ENCODE results near the gene RNF175. TPM values are rescaled to one million over a fixed set of nuclear protein-coding genes. Genes with fewer than 3 reads are reported as not detected.

RNF175 gene
- polyA plus RNA-seq, 4 donors = 0.38 to 0.72 TPM; not detected in 2

DNA sequence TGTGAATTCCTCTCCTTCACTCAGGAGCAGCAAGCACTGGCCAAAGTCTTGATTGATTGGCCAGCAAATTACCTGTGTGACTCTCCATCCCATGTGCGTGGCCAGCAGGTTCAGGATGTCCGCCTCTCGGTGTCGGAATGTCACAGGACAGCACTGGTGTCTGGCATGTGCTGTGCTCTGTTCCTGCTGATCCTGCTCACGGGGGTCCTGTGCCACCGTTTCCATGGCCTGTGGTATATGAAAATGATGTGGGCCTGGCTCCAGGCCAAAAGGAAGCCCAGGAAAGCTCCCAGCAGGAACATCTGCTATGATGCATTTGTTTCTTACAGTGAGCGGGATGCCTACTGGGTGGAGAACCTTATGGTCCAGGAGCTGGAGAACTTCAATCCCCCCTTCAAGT, 55.3 kb downstream of the RNF175 start:
- peaks cover 0 to 7% (median 0%) of the 10 kb centered on the region in 3 donors for H3K4me1 ChIP-seq (ENCODE audit: control insufficient read depth in 3 of 3, insufficient read depth in 2 of 3, low read depth in 1 of 3, low read length in 2 of 3)
- H3K4me3 ChIP-seq (ENCODE audit: low read depth in 1 of 3, low read length in 3 of 3) = no peak overlapping the region
- DNase-seq (no peak), FAIRE-seq (no peak)
- H3K36me3 ChIP-seq (ENCODE audit: control insufficient read depth in 3 of 3, insufficient read depth in 2 of 3, low read depth in 1 of 3, low read length in 3 of 3) = peaks cover 0 to 3% (median 0%) of the 10 kb centered on the region in 3 donors
- H3K9me3 ChIP-seq (ENCODE audit: control insufficient read depth in 2 of 2, insufficient read depth in 1 of 2, low read depth in 1 of 2, low read length in 1 of 2) = no peaks in the 10 kb centered on the region
- WGBS, 3 donors = 91 to 96% (median 96%) methylated on average over 7 of the region's 7 CpGs
- peaks cover 0 to 2% (median 0%) of the 10 kb centered on the region in 3 donors for H3K27me3 ChIP-seq (ENCODE audit: control insufficient read depth in 3 of 3, insufficient read depth in 3 of 3, low read length in 3 of 3)
- H3K27ac ChIP-seq (ENCODE audit: low read depth in 1 of 3, low read length in 2 of 3) = no peak overlapping the region

DNA sequence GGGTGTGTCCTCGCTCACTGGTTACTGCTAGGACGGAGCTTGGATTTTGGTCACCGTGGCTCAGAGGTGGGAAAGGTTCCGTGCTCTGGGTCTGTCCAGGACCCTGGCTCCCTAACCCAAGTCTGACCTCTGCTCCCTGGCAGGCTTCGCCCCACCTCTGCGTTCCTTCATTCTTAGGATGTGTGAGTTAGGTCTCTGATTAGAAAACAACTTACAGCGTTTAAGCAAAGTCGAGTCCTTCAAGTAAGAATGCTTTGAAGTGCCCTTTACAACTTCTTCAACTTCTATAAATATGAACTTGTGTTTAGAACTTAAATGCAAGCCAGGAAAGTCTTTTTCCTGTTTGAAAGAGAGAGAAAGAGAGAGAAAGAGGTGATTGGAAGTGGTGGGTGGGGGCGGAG, 74.9 kb downstream of the RNF175 start:
- 4 to 20% (median 16%) methylated on average over 9 of the region's 9 CpGs for WGBS, 3 donors
- Histone ChIP-seq H3K9me3 (ENCODE audit: control insufficient read depth in 2 of 2, insufficient read depth in 1 of 2, low read depth in 1 of 2, low read length in 1 of 2) (peaks cover 0 to 21% of the 10 kb centered on the region in 2 donors), H3K27me3 (ENCODE audit: control insufficient read depth in 3 of 3, insufficient read depth in 3 of 3, low read length in 3 of 3) (peaks cover 0 to 4% (median 0%) of the 10 kb centered on the region in 3 donors), H3K27ac (ENCODE audit: low read depth in 1 of 3, low read length in 2 of 3) (peak overlapping the region in 1 of 3 donors; percentile 70), H3K36me3 (ENCODE audit: control insufficient read depth in 3 of 3, insufficient read depth in 2 of 3, low read depth in 1 of 3, low read length in 3 of 3) (peaks cover 0 to 7% (median 2%) of the 10 kb centered on the region in 3 donors), H3K4me3 (ENCODE audit: low read depth in 1 of 3, low read length in 3 of 3) (peak overlapping the region; percentile 58 to 71 (median 68)), H3K4me1 (ENCODE audit: control insufficient read depth in 3 of 3, insufficient read depth in 2 of 3, low read depth in 1 of 3, low read length in 2 of 3) (peaks cover 0 to 5% (median 0%) of the 10 kb centered on the region in 3 donors)
- no peak for FAIRE-seq
- DNase-seq = no peak

DNA sequence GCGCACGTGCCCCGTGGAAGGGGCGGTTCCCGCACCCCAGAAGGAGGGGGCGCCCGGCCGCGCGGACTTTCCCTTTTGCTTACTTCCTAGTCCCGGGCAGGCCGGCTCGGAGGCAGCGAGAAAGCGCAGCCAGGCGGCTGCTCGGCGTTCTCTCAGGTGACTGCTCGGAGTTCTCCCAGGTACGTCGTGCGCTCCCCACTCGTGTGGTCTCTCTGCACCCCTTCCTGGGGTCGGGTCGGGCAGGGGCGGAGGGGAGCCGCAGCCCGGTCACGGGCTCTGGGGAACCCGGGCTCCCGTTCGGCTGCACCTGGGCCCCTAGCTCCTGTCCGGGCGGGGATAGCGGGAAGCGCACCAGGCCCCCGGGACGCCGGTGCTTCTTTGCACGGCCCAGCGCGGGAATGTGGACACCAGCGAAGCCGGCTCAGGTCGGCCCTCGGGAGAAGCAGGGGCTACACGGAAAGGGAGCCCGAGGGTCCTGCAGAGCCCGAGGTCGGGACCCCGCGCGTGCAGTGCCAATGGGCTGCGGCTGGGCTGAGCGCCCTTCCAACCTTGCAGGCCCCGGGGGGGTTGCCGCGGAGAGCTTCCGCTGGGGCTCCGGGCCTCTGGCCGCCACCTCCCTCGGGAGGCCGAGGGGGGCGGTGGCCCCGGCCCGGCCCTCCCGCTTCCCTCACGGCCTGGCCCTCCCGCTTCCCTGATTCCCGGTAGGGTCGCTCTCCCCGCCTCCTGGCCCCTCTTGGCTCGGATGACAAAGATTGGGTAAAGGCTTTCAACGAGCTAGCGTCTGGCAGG, 75.4 kb downstream of the RNF175 start, which contains the start of gene TLR2:
Gene TLR2 (plus strand): TSS at position 99 of the 789 bp plus-strand sequence. CDS start 18,628 bp downstream, outside the sequence.
- peak within 1 kb of the TSS in 1 of 3 donors; percentile 70 for H3K27ac ChIP-seq (ENCODE audit: low read depth in 1 of 3, low read length in 2 of 3)
- WGBS, 3 donors = 0 to 2% (median 1%) methylated on average over 61 to 75 of the region's 75 CpGs
- peak; percentile 80 to 92 for DNase-seq

DNA sequence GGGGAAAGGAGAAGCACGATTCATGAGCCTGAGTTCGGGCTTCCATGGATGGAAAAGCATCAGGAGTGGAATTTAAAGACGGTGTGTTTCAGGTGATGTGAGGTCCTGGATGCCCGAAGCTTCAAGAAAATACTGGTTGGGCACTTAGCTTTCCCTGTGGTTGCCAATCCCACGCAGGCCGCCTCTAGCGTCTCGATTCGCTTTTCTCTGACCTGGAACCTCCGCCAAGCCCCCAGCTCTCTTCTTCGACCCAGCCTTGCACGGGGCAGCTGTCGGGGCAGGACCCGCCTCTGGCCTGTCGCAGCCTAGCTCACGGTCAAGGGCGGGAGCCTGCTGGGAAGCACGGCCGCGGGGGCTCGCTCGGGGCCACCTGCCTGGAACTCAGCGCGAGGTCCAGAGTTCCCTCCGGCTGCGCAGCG, 76.1 kb downstream of the RNF175 start:
- peak overlapping the region in 2 of 3 donors; percentile 68 to 71 for H3K4me3 ChIP-seq (ENCODE audit: low read depth in 1 of 3, low read length in 3 of 3)
- H3K27ac ChIP-seq (ENCODE audit: low read depth in 1 of 3, low read length in 2 of 3) = peak overlapping the region in 1 of 3 donors; percentile 42
- no peak for FAIRE-seq
- DNase-seq = no peak
- H3K27me3 ChIP-seq (ENCODE audit: control insufficient read depth in 3 of 3, insufficient read depth in 3 of 3, low read length in 3 of 3) = peaks cover 0 to 9% (median 2%) of the 10 kb centered on the region in 3 donors
- peaks cover 0 to 7% (median 0%) of the 10 kb centered on the region in 3 donors for H3K36me3 ChIP-seq (ENCODE audit: control insufficient read depth in 3 of 3, insufficient read depth in 2 of 3, low read depth in 1 of 3, low read length in 3 of 3)
- peaks cover 0 to 20% of the 10 kb centered on the region in 2 donors for H3K9me3 ChIP-seq (ENCODE audit: control insufficient read depth in 2 of 2, insufficient read depth in 1 of 2, low read depth in 1 of 2, low read length in 1 of 2)
- H3K4me1 ChIP-seq (ENCODE audit: control insufficient read depth in 3 of 3, insufficient read depth in 2 of 3, low read depth in 1 of 3, low read length in 2 of 3) = peaks cover 0 to 5% (median 0%) of the 10 kb centered on the region in 3 donors
- WGBS, 3 donors = 9 to 13% (median 11%) methylated on average over 21 to 27 of the region's 27 CpGs

More for the DNA sequence above, 75.4 kb downstream of the RNF175 start, which contains the start of gene TLR2:
- Histone ChIP-seq H3K4me3 (ENCODE audit: low read depth in 1 of 3, low read length in 3 of 3) (peak within 1 kb of the TSS; percentile 58 to 71 (median 68)), H3K36me3 (ENCODE audit: control insufficient read depth in 3 of 3, insufficient read depth in 2 of 3, low read depth in 1 of 3, low read length in 3 of 3) (peaks cover 0 to 7% (median 2%) of the 10 kb centered on the region in 3 donors), H3K9me3 (ENCODE audit: control insufficient read depth in 2 of 2, insufficient read depth in 1 of 2, low read depth in 1 of 2, low read length in 1 of 2) (peaks cover 0 to 22% of the 10 kb centered on the region in 2 donors), H3K27me3 (ENCODE audit: control insufficient read depth in 3 of 3, insufficient read depth in 3 of 3, low read length in 3 of 3) (peaks cover 0 to 7% (median 2%) of the 10 kb centered on the region in 3 donors), H3K4me1 (ENCODE audit: control insufficient read depth in 3 of 3, insufficient read depth in 2 of 3, low read depth in 1 of 3, low read length in 2 of 3) (peaks cover 0 to 5% (median 0%) of the 10 kb centered on the region in 3 donors)
- FAIRE-seq = no peak

DNA sequence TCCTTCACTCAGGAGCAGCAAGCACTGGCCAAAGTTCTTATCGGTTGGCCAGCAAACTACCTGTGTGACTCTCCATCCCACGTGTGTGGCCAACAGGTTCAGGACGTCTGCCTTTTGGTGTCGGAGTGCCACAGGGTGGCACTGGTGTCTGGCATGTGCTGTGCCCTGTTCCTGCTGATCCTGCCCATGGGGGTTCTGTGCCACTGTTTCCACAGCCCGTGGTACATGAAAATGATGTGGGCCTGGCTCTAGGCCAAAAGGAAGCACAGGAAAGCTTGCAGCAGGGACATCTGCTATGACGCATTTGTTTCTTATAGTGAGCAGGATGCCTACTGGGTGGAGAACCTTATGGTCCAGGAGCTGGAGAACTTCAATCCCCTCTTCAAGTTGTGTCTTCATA, 80.3 kb downstream of the RNF175 start:
- H3K4me3 ChIP-seq (ENCODE audit: low read depth in 1 of 3, low read length in 3 of 3) = no peak overlapping the region
- FAIRE-seq = no peak
- H3K27ac ChIP-seq (ENCODE audit: low read depth in 1 of 3, low read length in 2 of 3) = no peak overlapping the region
- WGBS, 3 donors = 57 to 75% (median 66%) methylated on average over 6 of the region's 6 CpGs
- peaks cover 0 to 5% (median 0%) of the 10 kb centered on the region in 3 donors for H3K4me1 ChIP-seq (ENCODE audit: control insufficient read depth in 3 of 3, insufficient read depth in 2 of 3, low read depth in 1 of 3, low read length in 2 of 3)
- no peaks in the 10 kb centered on the region for H3K36me3 ChIP-seq (ENCODE audit: control insufficient read depth in 3 of 3, insufficient read depth in 2 of 3, low read depth in 1 of 3, low read length in 3 of 3)
- DNase-seq = no peak
- peaks cover 0 to 16% of the 10 kb centered on the region in 2 donors for H3K9me3 ChIP-seq (ENCODE audit: control insufficient read depth in 2 of 2, insufficient read depth in 1 of 2, low read depth in 1 of 2, low read length in 1 of 2)
- H3K27me3 ChIP-seq (ENCODE audit: control insufficient read depth in 3 of 3, insufficient read depth in 3 of 3, low read length in 3 of 3) = peaks cover 0 to 9% (median 2%) of the 10 kb centered on the region in 3 donors

DNA sequence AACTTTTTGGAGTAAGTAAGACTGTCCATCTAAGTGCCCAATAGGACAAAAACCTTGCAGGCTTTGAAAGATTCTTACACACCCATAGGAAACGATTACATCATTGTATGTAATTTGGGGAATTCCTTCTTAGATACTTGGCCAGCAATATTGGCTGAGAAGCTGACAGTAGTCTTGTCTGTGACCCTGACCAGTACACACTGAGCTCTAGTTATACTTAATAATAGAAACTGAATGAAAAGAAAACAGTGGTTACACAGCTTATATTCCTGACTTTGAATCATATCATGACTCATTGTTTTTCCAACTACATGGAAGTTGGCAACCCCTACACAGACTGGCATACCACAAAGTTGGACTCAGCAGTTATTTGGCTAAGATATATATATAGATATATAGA, 82.8 kb downstream of the RNF175 start:
- H3K27me3 ChIP-seq (ENCODE audit: control insufficient read depth in 3 of 3, insufficient read depth in 3 of 3, low read length in 3 of 3) = peaks cover 0 to 5% (median 2%) of the 10 kb centered on the region in 3 donors
- FAIRE-seq (no peak), DNase-seq (no peak)
- H3K9me3 ChIP-seq (ENCODE audit: control insufficient read depth in 2 of 2, insufficient read depth in 1 of 2, low read depth in 1 of 2, low read length in 1 of 2) = peaks cover 0 to 16% of the 10 kb centered on the region in 2 donors
- no peak overlapping the region for H3K4me3 ChIP-seq (ENCODE audit: low read depth in 1 of 3, low read length in 3 of 3)
- H3K4me1 ChIP-seq (ENCODE audit: control insufficient read depth in 3 of 3, insufficient read depth in 2 of 3, low read depth in 1 of 3, low read length in 2 of 3) = no peaks in the 10 kb centered on the region
- no peak overlapping the region for H3K27ac ChIP-seq (ENCODE audit: low read depth in 1 of 3, low read length in 2 of 3)
- WGBS, 3 donors = 57 to 86% (median 82%) methylated on average over 1 of the region's 1 CpG
- H3K36me3 ChIP-seq (ENCODE audit: control insufficient read depth in 3 of 3, insufficient read depth in 2 of 3, low read depth in 1 of 3, low read length in 3 of 3) = no peaks in the 10 kb centered on the region

DNA sequence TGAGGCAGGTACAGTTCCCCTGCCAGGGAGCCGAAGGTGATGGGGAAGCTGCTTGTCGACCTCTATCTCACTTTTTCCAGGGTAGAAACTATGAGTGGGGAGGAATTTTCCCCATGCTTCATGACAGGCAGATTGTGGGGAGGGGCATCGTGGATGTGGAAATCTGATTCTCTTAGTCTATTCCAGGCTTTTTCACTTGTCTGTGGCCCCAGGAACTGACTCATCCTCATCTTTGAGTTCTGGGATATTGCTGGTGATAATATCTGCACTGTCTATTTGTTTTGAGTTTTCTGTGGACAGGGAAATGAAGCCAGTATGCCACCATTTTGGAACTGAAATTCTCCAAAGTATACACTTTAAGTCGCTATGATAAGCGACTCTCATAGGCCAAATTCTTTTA, 83.3 kb downstream of the RNF175 start:
- H3K27me3 ChIP-seq (ENCODE audit: control insufficient read depth in 3 of 3, insufficient read depth in 3 of 3, low read length in 3 of 3) = peaks cover 0 to 5% (median 2%) of the 10 kb centered on the region in 3 donors
- H3K36me3 ChIP-seq (ENCODE audit: control insufficient read depth in 3 of 3, insufficient read depth in 2 of 3, low read depth in 1 of 3, low read length in 3 of 3) = no peaks in the 10 kb centered on the region
- H3K4me1 ChIP-seq (ENCODE audit: control insufficient read depth in 3 of 3, insufficient read depth in 2 of 3, low read depth in 1 of 3, low read length in 2 of 3) = no peaks in the 10 kb centered on the region
- no peak overlapping the region for H3K27ac ChIP-seq (ENCODE audit: low read depth in 1 of 3, low read length in 2 of 3)
- 82 to 90% (median 86%) methylated on average over 5 of the region's 5 CpGs for WGBS, 3 donors
- no peak overlapping the region for H3K4me3 ChIP-seq (ENCODE audit: low read depth in 1 of 3, low read length in 3 of 3)
- H3K9me3 ChIP-seq (ENCODE audit: control insufficient read depth in 2 of 2, insufficient read depth in 1 of 2, low read depth in 1 of 2, low read length in 1 of 2) = peaks cover 0 to 16% of the 10 kb centered on the region in 2 donors
- DNase-seq (no peak), FAIRE-seq (no peak)

DNA sequence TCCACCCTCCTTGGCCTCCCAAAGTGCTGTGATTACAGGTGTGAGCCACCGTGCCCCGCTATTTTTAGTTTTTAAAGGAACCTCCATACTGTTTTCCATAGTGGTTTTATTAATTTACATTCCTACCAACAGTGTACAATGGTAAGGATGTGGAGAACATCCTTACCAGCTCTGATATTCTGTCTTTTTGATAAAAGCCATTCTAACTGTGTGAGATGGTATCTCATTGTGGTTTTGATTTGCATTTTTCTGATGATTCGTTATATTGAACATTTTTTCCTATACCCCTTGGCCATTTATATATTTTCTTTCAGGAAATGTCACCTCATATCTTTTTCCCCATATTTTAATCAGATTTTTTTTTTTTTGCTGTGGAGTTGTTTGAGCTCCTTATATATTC, 90.0 kb downstream of the RNF175 start:
- no peak overlapping the region for H3K4me3 ChIP-seq (ENCODE audit: low read depth in 1 of 3, low read length in 3 of 3)
- H3K36me3 ChIP-seq (ENCODE audit: control insufficient read depth in 3 of 3, insufficient read depth in 2 of 3, low read depth in 1 of 3, low read length in 3 of 3) = no peaks in the 10 kb centered on the region
- FAIRE-seq (no peak), DNase-seq (no peak)
- WGBS, 3 donors = 50 to 83% (median 53%) methylated on average over 3 of the region's 3 CpGs
- H3K9me3 ChIP-seq (ENCODE audit: control insufficient read depth in 2 of 2, insufficient read depth in 1 of 2, low read depth in 1 of 2, low read length in 1 of 2) = peaks cover 0 to 11% of the 10 kb centered on the region in 2 donors
- H3K27me3 ChIP-seq (ENCODE audit: control insufficient read depth in 3 of 3, insufficient read depth in 3 of 3, low read length in 3 of 3) = no peaks in the 10 kb centered on the region
- H3K27ac ChIP-seq (ENCODE audit: low read depth in 1 of 3, low read length in 2 of 3) = no peak overlapping the region
- H3K4me1 ChIP-seq (ENCODE audit: control insufficient read depth in 3 of 3, insufficient read depth in 2 of 3, low read depth in 1 of 3, low read length in 2 of 3) = peaks cover 0 to 6% (median 0%) of the 10 kb centered on the region in 3 donors
